ENCODE measurements around the gene ZEB2. TPM values are rescaled to one million over a fixed set of nuclear protein-coding genes. Genes with fewer than 3 reads are reported as not detected.

Gene ZEB2
- total and polyA plus RNA-seq, 4 donors = 7.6 to 39.6 (median 22.2) TPM

- peaks cover 0 to 12% (median 0%) of the 10 kb centered on the region in 4 donors for H3K4me1 ChIP-seq (ENCODE audit: control insufficient read depth in 4 of 4, insufficient read depth in 4 of 4, low read length in 3 of 4)
- H3K27me3 ChIP-seq (ENCODE audit: control insufficient read depth in 4 of 4, insufficient read depth in 4 of 4, low read length in 3 of 4) = peaks cover 0 to 7% (median 0%) of the 10 kb centered on the region in 4 donors
- peak; percentile 19 for TF ChIP-seq CTCF (IDR thresholded peaks at IDR 0.05; ENCODE audit: low read depth, low read length, missing input control)
- no peak for TF ChIP-seq RAD21 (IDR thresholded peaks at IDR 0.05)
- WGBS = 19% methylated on average over 15 of the region's 15 CpGs
- peak overlapping the region; percentile 23 to 61 for H3K27ac ChIP-seq (ENCODE audit: low read depth in 1 of 2, low read length in 2 of 2)
- H3K4me3 ChIP-seq (ENCODE audit: low read depth in 1 of 3, low read length in 3 of 3) = no peak overlapping the region
- no peak overlapping the region for H3K9ac ChIP-seq (ENCODE audit: low read depth in 1 of 2, low read length in 2 of 2)
- no peaks in the 10 kb centered on the region for H3K36me3 ChIP-seq (ENCODE audit: control insufficient read depth in 4 of 4, insufficient read depth in 3 of 4, low read depth in 1 of 4, low read length in 3 of 4)
- H3K9me3 ChIP-seq (ENCODE audit: control insufficient read depth in 4 of 4, low read length in 3 of 4) = no peaks in the 10 kb centered on the region
- DNase-seq (ENCODE audit: low spot score) = no peak
Measured at GRCh38 chr2:144452169-144452988, 67.5 kb downstream of the ZEB2 start.

- Histone ChIP-seq H3K4me1 (ENCODE audit: control insufficient read depth in 4 of 4, insufficient read depth in 4 of 4, low read length in 3 of 4) (peaks cover 0 to 12% (median 0%) of the 10 kb centered on the region in 4 donors), H3K9ac (ENCODE audit: low read depth in 1 of 2, low read length in 2 of 2) (no peak overlapping the region), H3K27ac (ENCODE audit: low read depth in 1 of 2, low read length in 2 of 2) (no peak overlapping the region), H3K4me3 (ENCODE audit: low read depth in 1 of 3, low read length in 3 of 3) (no peak overlapping the region), H3K9me3 (ENCODE audit: control insufficient read depth in 4 of 4, low read length in 3 of 4) (no peaks in the 10 kb centered on the region), H3K27me3 (ENCODE audit: control insufficient read depth in 4 of 4, insufficient read depth in 4 of 4, low read length in 3 of 4) (peaks cover 0 to 7% (median 0%) of the 10 kb centered on the region in 4 donors), H3K36me3 (ENCODE audit: control insufficient read depth in 4 of 4, insufficient read depth in 3 of 4, low read depth in 1 of 4, low read length in 3 of 4) (no peaks in the 10 kb centered on the region)
- DNase-seq (ENCODE audit: low spot score) = no peak
- TF ChIP-seq RXRA (IDR thresholded peaks at IDR 0.05) (no peak), TAF1 (conservative IDR thresholded peaks at IDR 0.05) (no peak), MAX (IDR thresholded peaks at IDR 0.05) (no peak), GABPA (IDR thresholded peaks at IDR 0.05 in 1 of 2, conservative IDR thresholded peaks at IDR 0.05 in 1 of 2) (no peak)
- 84% methylated on average over 2 of the region's 2 CpGs for WGBS
Measured at GRCh38 chr2:144451443-144451842, 68.5 kb downstream of the ZEB2 start.

GRCh38 chr2:144449028-144449406 is 70.9 kb downstream of the ZEB2 start:
- H3K27ac ChIP-seq (ENCODE audit: low read depth in 1 of 2, low read length in 2 of 2) = peak overlapping the region; percentile 1 to 8
- no peaks in the 10 kb centered on the region for H3K9me3 ChIP-seq (ENCODE audit: control insufficient read depth in 4 of 4, low read length in 3 of 4)
- DNase-seq (ENCODE audit: low spot score) = no peak

More at GRCh38 chr2:144449028-144449406, 70.9 kb downstream of the ZEB2 start:
- no peaks in the 10 kb centered on the region for H3K36me3 ChIP-seq (ENCODE audit: control insufficient read depth in 4 of 4, insufficient read depth in 3 of 4, low read depth in 1 of 4, low read length in 3 of 4)
- no peak overlapping the region for H3K4me3 ChIP-seq (ENCODE audit: low read depth in 1 of 3, low read length in 3 of 3)
- no peak overlapping the region for H3K9ac ChIP-seq (ENCODE audit: low read depth in 1 of 2, low read length in 2 of 2)
- 33% methylated on average over 7 of the region's 7 CpGs for WGBS
- peaks cover 0 to 4% (median 2%) of the 10 kb centered on the region in 4 donors for H3K27me3 ChIP-seq (ENCODE audit: control insufficient read depth in 4 of 4, insufficient read depth in 4 of 4, low read length in 3 of 4)
- TF ChIP-seq RAD21 (IDR thresholded peaks at IDR 0.05) (peak; percentile 5 to 20), CTCF (IDR thresholded peaks at IDR 0.05; ENCODE audit: low read depth, low read length, missing input control) (peak; percentile 14), REST (IDR thresholded peaks at IDR 0.05) (no peak), FOXA1 (IDR thresholded peaks at IDR 0.05) (no peak)
- peaks cover 0 to 8% (median 0%) of the 10 kb centered on the region in 4 donors for H3K4me1 ChIP-seq (ENCODE audit: control insufficient read depth in 4 of 4, insufficient read depth in 4 of 4, low read length in 3 of 4)
